Epithelial cell of proximal tubule (primary cell): ENCODE measurements around the gene GAS6. TPM values are rescaled to one million over a fixed set of nuclear protein-coding genes. Genes with fewer than 3 reads are reported as not detected.

Experiments used
- DNase-seq: peaks from one replicate; pipeline ENCODE4 v3.0.0-alpha.2; 2011; ENCODE audit warnings: low read depth
- H3K4me3 ChIP-seq: 2 replicates; pipeline ENCODE4 v1.5.1; 2011; ENCODE audit warnings: low read depth, mild to moderate bottlenecking, low read length
- CTCF ChIP-seq: conservative IDR thresholded peaks from 2 replicates; pipeline ENCODE4 v1.5.1; 2012; ENCODE audit warnings: low read depth, mild to moderate bottlenecking, low read length
- total RNA-seq: library from RNA; depleted of rRNA; stranded (reverse); fragments of >200 nt; gene quantifications from 2 replicates; pipeline ENCODE4 v1.2.3, GENCODE V29; 2015

The GAS6 gene
- total RNA-seq, 1 donor from 2014 or later = 127 TPM

- no peak for DNase-seq
These were observed 51.5 kb downstream of the GAS6 start for GRCh38 chr13:113812178-113813040.

GRCh38 chr13:113811081-113811928 lies 52.6 kb downstream of the GAS6 start:
- H3K4me3 ChIP-seq = no peak overlapping the region
- no peak for DNase-seq
- no peak for TF ChIP-seq CTCF

More at GRCh38 chr13:113812178-113813040, 51.5 kb downstream of the GAS6 start:
- H3K4me3 ChIP-seq = no peak overlapping the region
- TF ChIP-seq CTCF = no peak

GRCh38 chr13:113810640-113811039 lies 53.2 kb downstream of the GAS6 start:
- H3K4me3 ChIP-seq = no peak overlapping the region
- no peak for DNase-seq
- no peak for TF ChIP-seq CTCF

GRCh38 chr13:113809934-113810333 lies 53.9 kb downstream of the GAS6 start:
- no peak for TF ChIP-seq CTCF
- DNase-seq = no peak
- H3K4me3 ChIP-seq = no peak overlapping the region

GRCh38 chr13:113808058-113808834 lies 55.6 kb downstream of the GAS6 start:
- DNase-seq = no peak
- no peak for TF ChIP-seq CTCF
- no peak overlapping the region for H3K4me3 ChIP-seq

GRCh38 chr13:113806526-113806925 lies 57.4 kb downstream of the GAS6 start:
- no peak overlapping the region for H3K4me3 ChIP-seq
- DNase-seq = no peak
- TF ChIP-seq CTCF = no peak
